K562 (cell line): ENCODE measurements around the gene PIGK. TPM values are rescaled to one million over a fixed set of nuclear protein-coding genes. Genes with fewer than 3 reads are reported as not detected.

Experiments used
- ATAC-seq: fragments of 200-7000 bp; cut with Tn5 transposase; 3 replicates; pipeline ENCODE4 v1.9.1; 2020; ENCODE audit warnings: moderate library complexity
- BruUV-seq: library from RNA; stranded (reverse); fragments of 400-500 nt; replicated peaks from 2 replicates; lab custom pipeline; 2021; lab: Mats Ljungman, UMichigan
- CTCF ChIA-PET: fragments of 300-600 bp; formaldehyde crosslinking; extraction: SDS; loops from one replicate; lab custom pipeline; 2021; ENCODE audit warnings: low intra/inter-chr PET ratio; lab: Yijun Ruan, JAX
- POLR2A ChIA-PET: fragments of 300-600, 350-650 bp; sonication (Branson Sonifier 250); formaldehyde crosslinking; extraction: SDS; loops from one replicate; lab custom pipeline; 2021; ENCODE audit warnings: antibody characterized with exemption, inconsistent platforms; lab: Yijun Ruan, JAX
- DNase-seq, 4 experiments: peaks; one replicate each; pipeline versions ENCODE4 v3.0.0 to v3.0.0-alpha.2; 2011 to 2018; ENCODE audit warnings: low spot score in 3 of 4, mixed read lengths in 3 of 4; ENCODE audit errors: extremely low read depth in 1 of 4
- FAIRE-seq: peaks from 2 replicates; lab custom pipeline; 2011; peaks lifted over from hg19 to GRCh38; lab: Jason Lieb, UNC
- H2AFZ ChIP-seq: 2 replicates; pipeline ENCODE4 v1.6.0; 2011; ENCODE audit warnings: low read depth, low read length, control low read depth, inconsistent platforms
- H3K27ac ChIP-seq: fragments of 200-600 bp; 3 replicates; pipeline ENCODE4 v1.8.0; 2011; ENCODE audit warnings: low read depth, mild to moderate bottlenecking, control low read depth, inconsistent platforms, low read length, moderate library complexity, mixed read lengths; ENCODE audit errors: extremely low read depth
- H3K27me3 ChIP-seq, 2 experiments: fragments of 300-600 bp in 1 of 2; 2 replicates in 1 of 2; 3 replicates in 1 of 2; pipeline versions ENCODE4 v1.6.0 to v1.8.0; 2011; ENCODE audit warnings: inconsistent platforms in 2 of 2, low read length in 2 of 2, mild to moderate bottlenecking in 1 of 2, mixed read lengths in 1 of 2, moderate library complexity in 1 of 2; ENCODE audit not compliant: control insufficient read depth in 2 of 2, insufficient read depth in 2 of 2
- H3K36me3 ChIP-seq: fragments of 300-600 bp; 3 replicates; pipeline ENCODE4 v1.8.0; 2011; ENCODE audit warnings: mild to moderate bottlenecking, low read length, inconsistent platforms; ENCODE audit not compliant: control insufficient read depth, insufficient read depth
- H3K4me1 ChIP-seq, 2 experiments: fragments of 200-600 bp in 1 of 2; replicated peaks in 1 of 2; 2 replicates in 1 of 2; 3 replicates in 1 of 2; pipeline versions ENCODE4 v1.5.1 to v1.8.0; 2011; ENCODE audit warnings: inconsistent platforms in 2 of 2, low read length in 2 of 2, mild to moderate bottlenecking in 1 of 2, mixed read lengths in 1 of 2, moderate library complexity in 1 of 2; ENCODE audit not compliant: control insufficient read depth in 2 of 2, insufficient read depth in 2 of 2
- H3K4me2 ChIP-seq: 2 replicates; pipeline ENCODE4 v1.6.1; 2011; ENCODE audit warnings: low read length, control low read depth, inconsistent platforms, mixed read lengths; ENCODE audit not compliant: insufficient read depth
- H3K4me3 ChIP-seq: fragments of 200-600 bp; sonication (generic), shearing (Covaris generic); 2 replicates; pipeline ENCODE4 v1.5.1; 2016; ENCODE audit warnings: control low read depth, inconsistent platforms
- H3K79me2 ChIP-seq: fragments of 200-600 bp; 3 replicates; pipeline ENCODE4 v1.8.0; 2011; ENCODE audit warnings: low read length, inconsistent platforms; ENCODE audit not compliant: control insufficient read depth, insufficient read depth
- H3K9ac ChIP-seq, 2 experiments: 2 replicates each; pipeline versions ENCODE4 v1.6.0 to v1.6.1; 2011; ENCODE audit warnings: low read depth in 2 of 2, low read length in 2 of 2, control low read depth in 1 of 2, inconsistent platforms in 1 of 2, mild to moderate bottlenecking in 1 of 2, mixed read lengths in 1 of 2; ENCODE audit not compliant: insufficient read depth in 1 of 2
- H3K9me1 ChIP-seq: one replicate; pipeline ENCODE4 v1.6.0; 2011; ENCODE audit warnings: inconsistent platforms, mild to moderate bottlenecking, low read length, moderate library complexity; ENCODE audit not compliant: control insufficient read depth, insufficient read depth
- H3K9me3 ChIP-seq: replicated peaks from 2 replicates; pipeline ENCODE4 v1.5.1; 2011; ENCODE audit warnings: low read depth, low read length, inconsistent platforms; ENCODE audit not compliant: control insufficient read depth, insufficient read depth
- H4K20me1 ChIP-seq: replicated peaks from 2 replicates; pipeline ENCODE4 v1.6.1; 2011; ENCODE audit warnings: low read length, inconsistent platforms, mixed read lengths; ENCODE audit not compliant: control insufficient read depth, insufficient read depth
- CHD1 ChIP-seq: fragments of 200-600 bp; sonication (generic); IDR thresholded peaks from one replicate; pipeline ENCODE4 v1.6.1; 2012; ENCODE audit warnings: mild to moderate bottlenecking, moderate library complexity, low read length, inconsistent platforms
- GATAD2B ChIP-seq: fragments of 450-650 bp; IDR thresholded peaks from 2 replicates; pipeline ENCODE4 v1.6.1; 2017; ENCODE audit warnings: mild to moderate bottlenecking, borderline replicate concordance
- KLF10 ChIP-seq: fragments of 250-450 bp; sonication (Bioruptor Pico); IDR thresholded peaks from 2 replicates; pipeline ENCODE4 v1.6.1; 2021; ENCODE audit warnings: matching md5 sums
- MAX ChIP-seq: sonication (generic); formaldehyde crosslinking; IDR thresholded peaks from 2 replicates; pipeline ENCODE4 v1.9.0; 2022; ENCODE audit warnings: mild to moderate bottlenecking, missing genetic modification reagents
- MED1 ChIP-seq: sonication (generic); formaldehyde crosslinking; IDR thresholded peaks from 2 replicates; pipeline ENCODE4 v1.8.1; 2023; ENCODE audit warnings: missing genetic modification reagents, borderline replicate concordance
- NELFE ChIP-seq: IDR thresholded peaks from 2 replicates; pipeline ENCODE4 v1.6.1; 2011; ENCODE audit warnings: mild to moderate bottlenecking; ENCODE audit not compliant: insufficient read depth, insufficient read length
- RBBP5 ChIP-seq: fragments of 200-600 bp; sonication (generic); IDR thresholded peaks from 2 replicates; pipeline ENCODE4 v1.6.1; 2012; ENCODE audit warnings: borderline replicate concordance, mild to moderate bottlenecking, low read length, control low read depth, inconsistent platforms; ENCODE audit not compliant: insufficient read depth, poor library complexity, severe bottlenecking
- RBM17 ChIP-seq: fragments of 200-400 bp; formaldehyde crosslinking; IDR thresholded peaks from 2 replicates; pipeline ENCODE4 v1.6.1; 2017; ENCODE audit warnings: low read depth, mild to moderate bottlenecking, low read length, borderline replicate concordance
- SOX6 ChIP-seq: fragments of 450-650 bp; IDR thresholded peaks from 2 replicates; pipeline ENCODE4 v1.6.1; 2014; ENCODE audit warnings: mild to moderate bottlenecking
- ZNF184 ChIP-seq: sonication (generic); formaldehyde crosslinking; IDR thresholded peaks from 2 replicates; pipeline ENCODE4 v1.5.0; 2020; ENCODE audit warnings: missing genetic modification reagents
- ZNF217 ChIP-seq: sonication (generic); formaldehyde crosslinking; IDR thresholded peaks from 2 replicates; pipeline ENCODE4 v1.8.0; 2022; ENCODE audit warnings: mild to moderate bottlenecking, missing genetic modification reagents
- ZNF253 ChIP-seq: fragments of 250-450 bp; sonication (Bioruptor Pico); conservative IDR thresholded peaks from 2 replicates; pipeline ENCODE4 v1.6.1; 2021; ENCODE audit warnings: mild to moderate bottlenecking
- ZNF695 ChIP-seq: fragments of 450-650 bp; formaldehyde crosslinking; IDR thresholded peaks from 2 replicates; pipeline ENCODE4 v1.4.0; 2020; ENCODE audit warnings: mild to moderate bottlenecking, moderate library complexity
- ZNF699 ChIP-seq: fragments of 250-450 bp; sonication (Bioruptor Pico); IDR thresholded peaks from 2 replicates; pipeline ENCODE4 v1.8.0; 2021; ENCODE audit warnings: mild to moderate bottlenecking, moderate library complexity; ENCODE audit not compliant: insufficient replicate concordance
- in situ Hi-C: fragments of 300-500 bp; cut with MboI; formaldehyde crosslinking; loops from 4 replicates; pipeline ENCODE4 v1.15.0; 2018; ENCODE audit warnings: inconsistent platforms, mixed read lengths
- intact Hi-C: fragments of 100-400 bp; cut with micrococcal nuclease; formaldehyde crosslinking; loops from 2 replicates; pipeline ENCODE4 v1.14.2; 2022
- polyA plus RNA-seq, 8 experiments: library from polyadenylated mRNA; depleted of rRNA in 4 of 8; stranded (reverse) in 5 of 8; unstranded in 3 of 8; fragments of >200 nt; fragmentation: Nextera tagmentation in 2 of 8; fragmentation: Illumina TruSeq in 1 of 8; extraction: Ambion mirVana in 2 of 8; extraction: Trizol in 1 of 8; gene quantifications; 2 replicates each; pipeline versions ENCODE4 v1.2.1 to v1.2.3, GENCODE V29; 2011 to 2014; ENCODE audit warnings: inconsistent platforms in 1 of 8, missing spikeins in 1 of 8
- total RNA-seq, 7 experiments: library from RNA; depleted of rRNA in 6 of 7; stranded (reverse); fragments of >200 nt in 6 of 7; fragmentation: Illumina TruSeq in 2 of 7; extraction: Trizol in 2 of 7; gene quantifications; 2 replicates each; pipeline versions ENCODE4 v1.2.1 to v1.2.3, GENCODE V29; 2011 to 2021; ENCODE audit warnings: low replicate concordance in 1 of 7

Gene PIGK
- total and polyA plus RNA-seq, 9 of the 15 experiments (the other 6 are each of a cell fraction or from before 2014, with no cell fraction given): 15.7 to 59.5 (median 29.9) TPM

- Histone ChIP-seq H3K4me2 (no peak overlapping the region), H3K9me3 (no peaks in the 10 kb centered on the region), H4K20me1 (no peaks in the 10 kb centered on the region), H3K9ac (no peak overlapping the region), H3K4me3 (no peak overlapping the region), H3K4me1 (no peaks in the 10 kb centered on the region), H3K27ac (no peak overlapping the region), H2AFZ (no peak overlapping the region), H3K79me2 (no peaks in the 10 kb centered on the region), H3K27me3 (no peaks in the 10 kb centered on the region), H3K36me3 (peaks cover 14% of the 10 kb centered on the region; the same call in 1 of the 3 replicates), H3K9me1 (no peaks in the 10 kb centered on the region)
- in situ Hi-C loops (loop anchor here (25.0 kb wide), 1 partner anchor 956 kb away; no protein-coding TSS in a partner anchor), intact Hi-C loops (no loop called here)
- TF ChIP-seq ZNF217 (CRISPR knock-in tag) (no peak), ZNF184 (no peak), MED1 (no peak), ZNF253 (no peak), RBBP5 (no peak), CHD1 (no peak), SOX6 (no peak), MAX (CRISPR knock-in tag) (no peak), NELFE (no peak), ZNF699 (no peak), KLF10 (CRISPR knock-in tag) (no peak), RBM17 (no peak), ZNF695 (CRISPR knock-in tag) (no peak), GATAD2B (no peak)
- no peak for DNase-seq
- FAIRE-seq: no peak
- no peak for ATAC-seq
- POLR2A ChIA-PET: no interaction called here
- CTCF ChIA-PET: no interaction called here
- no TSS peak for BruUV-seq
These were observed 63.0 kb downstream of the PIGK start for GRCh38 chr1:77156214-77156613.
